Mammary epithelial cell (primary cell): ENCODE measurements around the gene CLDN17.

Experiments
- EZH2 ChIP-seq: IDR thresholded peaks from 2 replicates; pipeline ENCODE4 v1.6.1; 2012; ENCODE audit warnings: low read length, inconsistent platforms, borderline replicate concordance
- TF ChIP-seq, protein P1 (sequence below), 2 donors: IDR thresholded peaks in 1 of 2; conservative IDR thresholded peaks in 1 of 2; 2 replicates each; pipeline ENCODE4 v1.5.1; 2011 to 2012; ENCODE audit warnings: inconsistent platforms in 2 of 2, low read length in 2 of 2, mild to moderate bottlenecking in 2 of 2, control low read depth in 1 of 2, low read depth in 1 of 2; ENCODE audit not compliant: insufficient read depth in 1 of 2; ENCODE audit errors: extremely low read depth in 1 of 2

GRCh38 chr21:30168086-30168485, 1.5 kb upstream of the CLDN17 start:
- TF ChIP-seq, protein P1, sequence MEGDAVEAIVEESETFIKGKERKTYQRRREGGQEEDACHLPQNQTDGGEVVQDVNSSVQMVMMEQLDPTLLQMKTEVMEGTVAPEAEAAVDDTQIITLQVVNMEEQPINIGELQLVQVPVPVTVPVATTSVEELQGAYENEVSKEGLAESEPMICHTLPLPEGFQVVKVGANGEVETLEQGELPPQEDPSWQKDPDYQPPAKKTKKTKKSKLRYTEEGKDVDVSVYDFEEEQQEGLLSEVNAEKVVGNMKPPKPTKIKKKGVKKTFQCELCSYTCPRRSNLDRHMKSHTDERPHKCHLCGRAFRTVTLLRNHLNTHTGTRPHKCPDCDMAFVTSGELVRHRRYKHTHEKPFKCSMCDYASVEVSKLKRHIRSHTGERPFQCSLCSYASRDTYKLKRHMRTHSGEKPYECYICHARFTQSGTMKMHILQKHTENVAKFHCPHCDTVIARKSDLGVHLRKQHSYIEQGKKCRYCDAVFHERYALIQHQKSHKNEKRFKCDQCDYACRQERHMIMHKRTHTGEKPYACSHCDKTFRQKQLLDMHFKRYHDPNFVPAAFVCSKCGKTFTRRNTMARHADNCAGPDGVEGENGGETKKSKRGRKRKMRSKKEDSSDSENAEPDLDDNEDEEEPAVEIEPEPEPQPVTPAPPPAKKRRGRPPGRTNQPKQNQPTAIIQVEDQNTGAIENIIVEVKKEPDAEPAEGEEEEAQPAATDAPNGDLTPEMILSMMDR (conservative IDR thresholded peaks at IDR 0.05 in 1 of 2, IDR thresholded peaks at IDR 0.05 in 1 of 2; ENCODE audit: extremely low read depth in 1 of 2, insufficient read depth in 1 of 2, low read depth in 1 of 2, low read length in 2 of 2): no peak
- TF ChIP-seq EZH2: no peak
